Smooth muscle cell (in vitro differentiated cells): ENCODE data around the gene SEBOX. TPM values are rescaled to one million over a fixed set of nuclear protein-coding genes. Genes with fewer than 3 reads are reported as not detected.

Experiments used
- DNase-seq: peaks from one replicate; lab custom pipeline; 2025; ENCODE audit not compliant: unreplicated experiment; lab: John Stamatoyannopoulos, UW
- H2AFZ ChIP-seq: fragments of 200-600 bp; sonication (generic); 2 replicates; pipeline ENCODE4 v1.6.0; 2016; ENCODE audit warnings: antibody characterized with exemption, low read depth, mild to moderate bottlenecking
- H3F3A ChIP-seq: fragments of 200-600 bp; sonication (generic); 2 replicates; pipeline ENCODE4 v1.6.0; 2017; ENCODE audit warnings: antibody characterized with exemption, low read depth
- H3K27ac ChIP-seq: fragments of 200-600 bp; sonication (generic); 2 replicates; pipeline ENCODE4 v1.5.1; 2016; ENCODE audit warnings: low read depth, mild to moderate bottlenecking
- H3K27me3 ChIP-seq: fragments of 200-600 bp; sonication (generic); 2 replicates; pipeline ENCODE4 v1.6.1; 2016; ENCODE audit warnings: low read depth, mild to moderate bottlenecking
- H3K36me3 ChIP-seq: fragments of 200-600 bp; sonication (generic); 2 replicates; pipeline ENCODE4 v1.5.1; 2016; ENCODE audit warnings: low read depth
- H3K4me1 ChIP-seq: fragments of 200-600 bp; sonication (generic); 2 replicates; pipeline ENCODE4 v1.5.1; 2016; ENCODE audit warnings: low read depth
- H3K4me2 ChIP-seq: fragments of 200-600 bp; sonication (generic); 2 replicates; pipeline ENCODE4 v1.6.0; 2016; ENCODE audit warnings: mild to moderate bottlenecking
- H3K4me3 ChIP-seq: fragments of 200-600 bp; sonication (generic); 2 replicates; pipeline ENCODE4 v1.5.1; 2016; ENCODE audit warnings: mild to moderate bottlenecking
- H3K79me2 ChIP-seq: fragments of 200-600 bp; sonication (generic); 2 replicates; pipeline ENCODE4 v1.6.0; 2016; ENCODE audit warnings: low read depth, mild to moderate bottlenecking
- H3K9ac ChIP-seq: fragments of 200-600 bp; sonication (generic); 2 replicates; pipeline ENCODE4 v1.6.0; 2016; ENCODE audit warnings: low read depth
- H3K9me3 ChIP-seq: fragments of 200-600 bp; sonication (generic); replicated peaks from 2 replicates; pipeline ENCODE4 v1.5.1; 2016; ENCODE audit warnings: low read depth
- H4K20me1 ChIP-seq: fragments of 200-600 bp; sonication (generic); 2 replicates; pipeline ENCODE4 v1.6.0; 2016; ENCODE audit warnings: low read depth
- WGBS: methylation state at CpG from one replicate; pipeline ENCODE4 v1.1.7; 2016; ENCODE audit warnings: low lambda C conversion rate; 5-methylcytosine and 5-hydroxymethylcytosine counted together
- polyA plus RNA-seq: library from polyadenylated mRNA; unstranded; fragments of >200 nt; fragmentation: Nextera tagmentation; extraction: Ambion mirVana; gene quantifications from 2 replicates; pipeline ENCODE4 v1.2.1, GENCODE V29; 2016
- total RNA-seq: library from RNA; depleted of rRNA; stranded (reverse); fragments of >200 nt; gene quantifications from 2 replicates; pipeline ENCODE4 v1.2.3, GENCODE V29; 2014
- TF ChIP-seq, protein P1 (sequence below): fragments of 200-600 bp; sonication (generic); IDR thresholded peaks from 2 replicates; pipeline ENCODE4 v1.5.1; 2017; ENCODE audit warnings: borderline replicate concordance, mild to moderate bottlenecking, antibody characterized with exemption; ENCODE audit not compliant: insufficient read depth, poor library complexity, severe bottlenecking

SEBOX gene
- total and polyA plus RNA-seq, 2 experiments from 2014 or later = not detected

- H3K9ac ChIP-seq = peak overlapping the region; percentile 19
- H2AFZ ChIP-seq = no peak overlapping the region
- TF ChIP-seq, protein P1, sequence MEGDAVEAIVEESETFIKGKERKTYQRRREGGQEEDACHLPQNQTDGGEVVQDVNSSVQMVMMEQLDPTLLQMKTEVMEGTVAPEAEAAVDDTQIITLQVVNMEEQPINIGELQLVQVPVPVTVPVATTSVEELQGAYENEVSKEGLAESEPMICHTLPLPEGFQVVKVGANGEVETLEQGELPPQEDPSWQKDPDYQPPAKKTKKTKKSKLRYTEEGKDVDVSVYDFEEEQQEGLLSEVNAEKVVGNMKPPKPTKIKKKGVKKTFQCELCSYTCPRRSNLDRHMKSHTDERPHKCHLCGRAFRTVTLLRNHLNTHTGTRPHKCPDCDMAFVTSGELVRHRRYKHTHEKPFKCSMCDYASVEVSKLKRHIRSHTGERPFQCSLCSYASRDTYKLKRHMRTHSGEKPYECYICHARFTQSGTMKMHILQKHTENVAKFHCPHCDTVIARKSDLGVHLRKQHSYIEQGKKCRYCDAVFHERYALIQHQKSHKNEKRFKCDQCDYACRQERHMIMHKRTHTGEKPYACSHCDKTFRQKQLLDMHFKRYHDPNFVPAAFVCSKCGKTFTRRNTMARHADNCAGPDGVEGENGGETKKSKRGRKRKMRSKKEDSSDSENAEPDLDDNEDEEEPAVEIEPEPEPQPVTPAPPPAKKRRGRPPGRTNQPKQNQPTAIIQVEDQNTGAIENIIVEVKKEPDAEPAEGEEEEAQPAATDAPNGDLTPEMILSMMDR = no peak
- no peak overlapping the region for H3K4me3 ChIP-seq
- WGBS = 84% methylated on average over 8 of the region's 8 CpGs
- peak overlapping the region; percentile 31 for H3K4me2 ChIP-seq
- peaks cover 30% of the 10 kb centered on the region for H3F3A ChIP-seq
- H3K36me3 ChIP-seq = peaks cover 6% of the 10 kb centered on the region
- H3K79me2 ChIP-seq = no peaks in the 10 kb centered on the region
- H3K9me3 ChIP-seq = no peaks in the 10 kb centered on the region
- DNase-seq = no peak
- peak overlapping the region; percentile 85 for H3K27ac ChIP-seq
- H3K4me1 ChIP-seq = no peaks in the 10 kb centered on the region
- no peaks in the 10 kb centered on the region for H3K27me3 ChIP-seq
- peaks cover 40% of the 10 kb centered on the region for H4K20me1 ChIP-seq
Measured at GRCh38 chr17:28347261-28347891, 17.6 kb downstream of the SEBOX start.

- peak overlapping the region; percentile 31 for H3K4me2 ChIP-seq
- TF ChIP-seq, protein P1 = peak; percentile 19
- no peaks in the 10 kb centered on the region for H3K27me3 ChIP-seq
- H4K20me1 ChIP-seq = peaks cover 40% of the 10 kb centered on the region
- no peaks in the 10 kb centered on the region for H3K9me3 ChIP-seq
- no peaks in the 10 kb centered on the region for H3K79me2 ChIP-seq
- 81% methylated on average over 7 of the region's 7 CpGs for WGBS
- H2AFZ ChIP-seq = no peak overlapping the region
- H3K4me3 ChIP-seq = no peak overlapping the region
- no peak for DNase-seq
- H3K4me1 ChIP-seq = no peaks in the 10 kb centered on the region
- peak overlapping the region; percentile 85 for H3K27ac ChIP-seq
- H3K9ac ChIP-seq = peak overlapping the region; percentile 12
- peaks cover 30% of the 10 kb centered on the region for H3F3A ChIP-seq
- H3K36me3 ChIP-seq = peaks cover 4% of the 10 kb centered on the region
Measured at GRCh38 chr17:28346746-28347246, 18.2 kb downstream of the SEBOX start.

GRCh38 chr17:28346199-28346580 lies 18.8 kb downstream of the SEBOX start:
- Histone ChIP-seq H3K9ac (peak overlapping the region; percentile 12), H3K27me3 (no peaks in the 10 kb centered on the region), H4K20me1 (peaks cover 44% of the 10 kb centered on the region), H3K4me2 (no peak overlapping the region), H3K4me1 (no peaks in the 10 kb centered on the region), H2AFZ (no peak overlapping the region), H3K27ac (peak overlapping the region; percentile 85), H3F3A (peaks cover 30% of the 10 kb centered on the region), H3K36me3 (peaks cover 4% of the 10 kb centered on the region), H3K9me3 (no peaks in the 10 kb centered on the region), H3K4me3 (no peak overlapping the region), H3K79me2 (no peaks in the 10 kb centered on the region)
- WGBS = 87% methylated on average over 2 of the region's 2 CpGs
- no peak for DNase-seq
- TF ChIP-seq, protein P1 = no peak
